AG04450 (cell line): Measurements from ENCODE around the gene SUPT4H1. TPM values are rescaled to one million over a fixed set of nuclear protein-coding genes. Genes with fewer than 3 reads are reported as not detected.

Experiments used
- CTCF ChIA-PET: fragments of 300-600, 350-600 bp; formaldehyde crosslinking; extraction: SDS; loops from one replicate; lab custom pipeline; 2022; ENCODE audit warnings: antibody characterized with exemption, inconsistent platforms; lab: Charles Lee
- POLR2A ChIA-PET: fragments of 350-600 bp; formaldehyde crosslinking; extraction: SDS; loops from one replicate; lab custom pipeline; 2021; ENCODE audit warnings: antibody characterized with exemption, inconsistent platforms; lab: Yijun Ruan, JAX
- DNase-seq: peaks from one replicate; pipeline ENCODE4 v3.0.0-alpha.2; 2011; ENCODE audit warnings: low read depth, low spot score
- H3K27ac ChIP-seq: one replicate; pipeline ENCODE4 v1.5.1; 2012; ENCODE audit warnings: low read depth, low read length, control low read depth
- H3K27me3 ChIP-seq: one replicate; pipeline ENCODE4 v1.6.0; 2012; ENCODE audit warnings: low read length; ENCODE audit not compliant: control insufficient read depth, insufficient read depth
- H3K4me3 ChIP-seq: 2 replicates; pipeline ENCODE4 v1.5.1; 2011; ENCODE audit warnings: mild to moderate bottlenecking, low read depth, low read length, control low read depth
- H3K9me3 ChIP-seq: 2 replicates; pipeline ENCODE4 v1.5.1; 2012; ENCODE audit warnings: low read length; ENCODE audit not compliant: control insufficient read depth, insufficient read depth
- polyA plus RNA-seq: library from polyadenylated mRNA; depleted of rRNA; stranded (reverse); fragments of >200 nt; gene quantifications from 2 replicates; pipeline ENCODE4 v1.2.3, GENCODE V29; 2011
- TF ChIP-seq, protein P1 (sequence below): IDR thresholded peaks from 2 replicates; pipeline ENCODE4 v1.5.1; 2011; ENCODE audit warnings: low read depth, low read length, control low read depth, inconsistent platforms

The SUPT4H1 gene
- polyA plus RNA-seq, 1 experiment: 191 TPM

DNA sequence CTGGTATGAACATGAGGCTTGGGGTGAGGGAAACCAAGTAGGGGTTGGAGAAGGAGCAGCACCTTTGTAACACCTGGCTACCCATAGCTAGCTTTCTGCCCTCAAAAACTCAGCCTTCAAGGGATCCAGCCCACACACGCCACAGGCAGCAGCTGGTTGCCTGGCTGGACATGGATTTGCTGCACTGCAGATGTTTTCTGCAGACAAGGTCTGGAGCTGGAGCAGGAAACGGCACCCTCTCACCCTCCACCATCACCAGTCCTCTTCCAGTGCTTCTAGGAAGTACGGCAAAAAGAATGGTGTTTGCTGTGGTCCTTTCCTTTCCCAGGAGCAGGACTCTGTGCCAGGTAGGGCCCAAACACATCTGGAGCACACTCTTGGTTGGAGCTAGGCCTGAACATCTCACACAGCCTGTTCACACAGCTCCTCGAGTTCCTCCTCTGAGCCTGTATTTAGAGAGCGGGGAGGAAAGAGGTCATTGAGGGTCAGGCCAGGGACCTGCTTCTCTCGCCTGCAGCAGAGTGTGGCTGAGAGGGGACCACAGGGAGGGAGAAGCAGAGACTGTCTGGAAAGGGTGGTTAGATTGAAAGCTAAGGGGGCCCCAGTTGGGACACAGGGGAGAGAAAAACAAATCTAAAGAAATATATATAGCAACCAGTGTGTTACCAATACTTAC is 2.7 kb upstream of the SUPT4H1 start:
- no peaks in the 10 kb centered on the region for H3K9me3 ChIP-seq
- TF ChIP-seq, protein P1, sequence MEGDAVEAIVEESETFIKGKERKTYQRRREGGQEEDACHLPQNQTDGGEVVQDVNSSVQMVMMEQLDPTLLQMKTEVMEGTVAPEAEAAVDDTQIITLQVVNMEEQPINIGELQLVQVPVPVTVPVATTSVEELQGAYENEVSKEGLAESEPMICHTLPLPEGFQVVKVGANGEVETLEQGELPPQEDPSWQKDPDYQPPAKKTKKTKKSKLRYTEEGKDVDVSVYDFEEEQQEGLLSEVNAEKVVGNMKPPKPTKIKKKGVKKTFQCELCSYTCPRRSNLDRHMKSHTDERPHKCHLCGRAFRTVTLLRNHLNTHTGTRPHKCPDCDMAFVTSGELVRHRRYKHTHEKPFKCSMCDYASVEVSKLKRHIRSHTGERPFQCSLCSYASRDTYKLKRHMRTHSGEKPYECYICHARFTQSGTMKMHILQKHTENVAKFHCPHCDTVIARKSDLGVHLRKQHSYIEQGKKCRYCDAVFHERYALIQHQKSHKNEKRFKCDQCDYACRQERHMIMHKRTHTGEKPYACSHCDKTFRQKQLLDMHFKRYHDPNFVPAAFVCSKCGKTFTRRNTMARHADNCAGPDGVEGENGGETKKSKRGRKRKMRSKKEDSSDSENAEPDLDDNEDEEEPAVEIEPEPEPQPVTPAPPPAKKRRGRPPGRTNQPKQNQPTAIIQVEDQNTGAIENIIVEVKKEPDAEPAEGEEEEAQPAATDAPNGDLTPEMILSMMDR: no peak
- ChIA-PET POLR2A (no interaction called here), CTCF (interaction anchor here (0.6 to 2.3 kb wide), 3 partner anchors 37 to 1574 kb away, joined by 3 to 12 read pairs (median 4); no protein-coding TSS in a partner anchor)
- peaks cover 9% of the 10 kb centered on the region for H3K27me3 ChIP-seq
- H3K4me3 ChIP-seq: no peak overlapping the region
- no peak for DNase-seq
- no peak overlapping the region for H3K27ac ChIP-seq

DNA sequence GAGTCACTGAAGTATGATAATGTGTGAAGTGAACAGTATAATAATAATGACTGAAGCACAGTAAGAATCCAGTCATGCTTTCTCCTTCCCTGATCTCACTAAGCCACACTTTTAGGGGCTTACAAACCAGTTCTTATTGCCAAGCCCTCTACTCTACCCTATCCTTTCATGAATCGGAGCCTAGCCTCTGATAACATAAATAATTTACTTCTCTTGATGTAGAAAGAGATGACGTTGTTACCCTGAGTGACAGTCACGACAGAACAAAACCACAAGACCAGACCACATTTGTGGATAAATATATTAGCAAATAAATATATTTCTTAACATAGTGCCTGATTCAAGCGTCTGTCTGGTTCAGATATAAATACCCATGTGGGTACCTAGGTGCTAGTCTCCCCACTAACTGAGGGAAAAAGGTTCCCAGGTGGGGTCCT is 1.4 kb upstream of the SUPT4H1 start:
- Histone ChIP-seq H3K27ac (no peak overlapping the region), H3K9me3 (no peaks in the 10 kb centered on the region), H3K27me3 (peaks cover 8% of the 10 kb centered on the region), H3K4me3 (no peak overlapping the region; the same call in none of the 2 replicates)
- ChIA-PET CTCF (interaction anchor here (1.1 to 3.7 kb wide), 3 partner anchors 36 to 104 kb away, joined by 3 to 25 read pairs (median 8); no protein-coding TSS in a partner anchor), POLR2A (interaction anchor here (1.9 to 3.4 kb wide), 4 partner anchors 15 to 36 kb away, joined by 7 to 68 read pairs (median 20); no protein-coding TSS in a partner anchor)
- TF ChIP-seq, protein P1: no peak
- DNase-seq: no peak

DNA sequence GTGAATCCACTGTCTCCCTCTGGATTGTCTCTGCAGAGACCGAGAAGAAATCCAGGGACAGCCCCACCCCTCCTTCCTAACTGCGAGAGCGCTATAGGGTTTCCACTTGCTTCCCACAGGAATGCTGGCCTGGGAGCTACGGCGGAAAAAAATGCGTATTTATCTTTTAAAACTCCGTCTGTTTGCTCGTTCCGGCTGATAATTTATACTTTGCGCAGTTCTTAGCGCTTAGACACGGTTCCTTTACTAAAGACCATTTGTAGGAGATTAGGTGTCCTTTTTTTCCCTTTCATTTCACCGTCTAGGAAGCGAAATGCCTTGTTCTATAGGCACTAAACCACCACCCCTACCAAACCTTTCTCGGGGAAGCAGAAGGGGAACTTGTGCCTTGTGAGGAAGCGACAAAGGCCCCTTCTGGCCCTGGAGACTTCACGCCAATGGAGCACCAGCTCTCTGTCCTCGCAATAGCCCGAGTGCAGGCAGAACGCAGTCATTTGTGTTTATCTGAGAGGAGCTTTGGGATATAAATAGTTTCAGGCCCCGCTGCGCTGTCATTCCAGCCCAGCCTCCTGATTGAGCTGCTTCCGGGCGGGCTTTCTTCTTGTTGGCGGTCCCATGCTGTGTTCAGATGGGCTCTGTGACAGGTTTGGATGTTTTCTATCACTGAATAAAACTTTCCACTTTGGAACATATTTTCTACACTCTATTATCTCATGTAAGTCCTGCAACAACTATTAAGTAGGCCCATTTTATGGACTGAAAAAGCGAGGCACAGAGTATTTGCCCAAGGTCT is 791 bp upstream of the SUPT4H1 start:
- TF ChIP-seq, protein P1: no peak
- no peaks in the 10 kb centered on the region for H3K9me3 ChIP-seq
- peak overlapping the region; percentile 98 for H3K4me3 ChIP-seq
- CTCF ChIA-PET: interaction anchor here (1.0 to 3.7 kb wide), 5 partner anchors 35 to 103 kb away, joined by 3 to 25 read pairs (median 5); partner anchors contain the start of gene RNF43
- POLR2A ChIA-PET: interaction anchor here (0.7 to 3.4 kb wide), 20 partner anchors 9 to 1392 kb away, joined by 3 to 68 read pairs (median 4); partner anchors contain the start of genes COIL, DYNLL2, MKS1 and RNF43
- H3K27ac ChIP-seq: peak overlapping the region; percentile 87
- no peak for DNase-seq
- peaks cover 4% of the 10 kb centered on the region for H3K27me3 ChIP-seq

DNA sequence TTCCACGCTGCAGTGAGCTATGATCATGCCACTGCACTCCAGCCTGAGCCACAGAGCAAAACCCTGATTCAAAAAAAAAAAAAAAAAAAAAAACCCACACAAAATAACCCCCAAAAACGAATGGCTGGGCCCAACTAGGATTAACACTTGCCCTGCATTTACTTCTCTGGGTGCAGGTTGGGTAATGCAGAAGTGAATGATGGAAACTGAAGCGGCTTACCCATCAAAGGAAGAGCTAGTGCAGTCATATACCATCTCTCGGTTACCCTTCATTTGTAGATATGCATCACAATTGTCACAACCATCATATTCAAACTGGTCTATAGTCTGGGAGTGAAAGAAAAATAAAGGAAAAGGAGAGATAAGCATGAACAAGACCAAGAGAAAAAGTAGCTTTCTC is 819 bp downstream of the SUPT4H1 start:
- Histone ChIP-seq H3K4me3 (peak overlapping the region; percentile 98), H3K9me3 (no peaks in the 10 kb centered on the region), H3K27me3 (peaks cover 4% of the 10 kb centered on the region), H3K27ac (no peak overlapping the region)
- CTCF ChIA-PET: interaction anchor here (0.6 to 3.7 kb wide), 3 partner anchors 33 to 518 kb away, joined by 3 to 25 read pairs (median 8); no protein-coding TSS in a partner anchor
- POLR2A ChIA-PET: interaction anchor here (1.5 to 3.4 kb wide), 4 partner anchors 13 to 38 kb away, joined by 3 to 68 read pairs (median 20); no protein-coding TSS in a partner anchor
- TF ChIP-seq, protein P1: no peak
- no peak for DNase-seq
